ENCODE data around the gene ZNF439.
"Not testable (repeated sequence)": the region's sequence is repeated elsewhere in the genome, so short reads cannot be mapped to it uniquely, and the experiment has no call there.

The ZNF439 gene

DNA sequence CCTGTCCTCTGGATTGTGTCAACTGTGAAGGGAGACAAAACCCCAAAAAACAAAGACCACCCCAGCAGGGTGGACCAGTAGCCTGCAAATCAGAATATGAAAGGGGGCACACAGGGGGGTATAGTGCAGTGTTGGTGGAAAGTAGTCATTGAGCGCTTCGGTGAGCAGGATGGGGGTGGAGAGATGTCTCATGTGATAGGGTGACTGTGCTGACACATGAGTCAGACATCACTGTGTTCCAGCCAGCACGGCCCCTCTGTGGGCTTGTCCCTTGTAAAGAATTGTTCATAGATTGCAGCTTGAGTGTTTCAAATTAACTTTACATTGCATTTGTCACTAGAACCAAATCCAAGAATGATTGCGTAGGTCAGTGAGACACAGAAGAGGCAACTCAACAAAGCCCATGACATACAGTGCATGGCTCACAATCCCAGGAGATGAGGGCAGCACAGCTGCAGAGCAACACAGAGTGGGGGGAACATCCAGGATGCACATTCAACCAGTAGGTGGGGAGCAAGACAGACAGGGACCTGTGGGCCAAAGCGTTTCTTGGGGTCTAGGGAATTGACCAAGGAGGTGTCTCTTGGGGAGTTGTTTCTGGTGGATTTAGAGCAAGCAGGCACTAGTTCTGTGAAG, 26.9 kb upstream of the ZNF439 start:
- H3K36me3 ChIP-seq (ENCODE audit: insufficient read depth, low read length): peaks cover 3% of the 10 kb centered on the region; the same call in 1 of the 2 replicates
- no peaks in the 10 kb centered on the region for H3K9me3 ChIP-seq (ENCODE audit: insufficient read depth, low read length, severe bottlenecking)
- no peaks in the 10 kb centered on the region for H3K27me3 ChIP-seq (ENCODE audit: insufficient read depth, low read length, poor library complexity)
- no peak overlapping the region for H3K4me3 ChIP-seq (ENCODE audit: low read depth in 1 of 2, low read length in 2 of 2)
- H4K20me1 ChIP-seq (ENCODE audit: insufficient read depth, low read length): no peaks in the 10 kb centered on the region
- no peak overlapping the region for H3K27ac ChIP-seq (ENCODE audit: low read length)
- H3K79me2 ChIP-seq (ENCODE audit: insufficient read depth, low read length): peaks cover 13% of the 10 kb centered on the region
- H2AFZ ChIP-seq (ENCODE audit: low read depth, low read length): no peak overlapping the region
- H3K4me2 ChIP-seq (ENCODE audit: insufficient read depth, low read length): no peak overlapping the region
- no peak overlapping the region for H3K9ac ChIP-seq (ENCODE audit: low read depth, low read length)
- no peaks in the 10 kb centered on the region for H3K4me1 ChIP-seq (ENCODE audit: insufficient read depth, low read length)
- DNase-seq (no peak), ATAC-seq (ENCODE audit: insufficient read depth, low read depth) (no peak)
- TF ChIP-seq EZH2 (IDR thresholded peaks at IDR 0.05; ENCODE audit: borderline replicate concordance, low read depth, low read length, severe bottlenecking): no peak
- TF ChIP-seq, protein P1, sequence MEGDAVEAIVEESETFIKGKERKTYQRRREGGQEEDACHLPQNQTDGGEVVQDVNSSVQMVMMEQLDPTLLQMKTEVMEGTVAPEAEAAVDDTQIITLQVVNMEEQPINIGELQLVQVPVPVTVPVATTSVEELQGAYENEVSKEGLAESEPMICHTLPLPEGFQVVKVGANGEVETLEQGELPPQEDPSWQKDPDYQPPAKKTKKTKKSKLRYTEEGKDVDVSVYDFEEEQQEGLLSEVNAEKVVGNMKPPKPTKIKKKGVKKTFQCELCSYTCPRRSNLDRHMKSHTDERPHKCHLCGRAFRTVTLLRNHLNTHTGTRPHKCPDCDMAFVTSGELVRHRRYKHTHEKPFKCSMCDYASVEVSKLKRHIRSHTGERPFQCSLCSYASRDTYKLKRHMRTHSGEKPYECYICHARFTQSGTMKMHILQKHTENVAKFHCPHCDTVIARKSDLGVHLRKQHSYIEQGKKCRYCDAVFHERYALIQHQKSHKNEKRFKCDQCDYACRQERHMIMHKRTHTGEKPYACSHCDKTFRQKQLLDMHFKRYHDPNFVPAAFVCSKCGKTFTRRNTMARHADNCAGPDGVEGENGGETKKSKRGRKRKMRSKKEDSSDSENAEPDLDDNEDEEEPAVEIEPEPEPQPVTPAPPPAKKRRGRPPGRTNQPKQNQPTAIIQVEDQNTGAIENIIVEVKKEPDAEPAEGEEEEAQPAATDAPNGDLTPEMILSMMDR (IDR thresholded peaks at IDR 0.05; ENCODE audit: borderline replicate concordance, extremely low read depth, low read length, poor library complexity, severe bottlenecking): no peak

DNA sequence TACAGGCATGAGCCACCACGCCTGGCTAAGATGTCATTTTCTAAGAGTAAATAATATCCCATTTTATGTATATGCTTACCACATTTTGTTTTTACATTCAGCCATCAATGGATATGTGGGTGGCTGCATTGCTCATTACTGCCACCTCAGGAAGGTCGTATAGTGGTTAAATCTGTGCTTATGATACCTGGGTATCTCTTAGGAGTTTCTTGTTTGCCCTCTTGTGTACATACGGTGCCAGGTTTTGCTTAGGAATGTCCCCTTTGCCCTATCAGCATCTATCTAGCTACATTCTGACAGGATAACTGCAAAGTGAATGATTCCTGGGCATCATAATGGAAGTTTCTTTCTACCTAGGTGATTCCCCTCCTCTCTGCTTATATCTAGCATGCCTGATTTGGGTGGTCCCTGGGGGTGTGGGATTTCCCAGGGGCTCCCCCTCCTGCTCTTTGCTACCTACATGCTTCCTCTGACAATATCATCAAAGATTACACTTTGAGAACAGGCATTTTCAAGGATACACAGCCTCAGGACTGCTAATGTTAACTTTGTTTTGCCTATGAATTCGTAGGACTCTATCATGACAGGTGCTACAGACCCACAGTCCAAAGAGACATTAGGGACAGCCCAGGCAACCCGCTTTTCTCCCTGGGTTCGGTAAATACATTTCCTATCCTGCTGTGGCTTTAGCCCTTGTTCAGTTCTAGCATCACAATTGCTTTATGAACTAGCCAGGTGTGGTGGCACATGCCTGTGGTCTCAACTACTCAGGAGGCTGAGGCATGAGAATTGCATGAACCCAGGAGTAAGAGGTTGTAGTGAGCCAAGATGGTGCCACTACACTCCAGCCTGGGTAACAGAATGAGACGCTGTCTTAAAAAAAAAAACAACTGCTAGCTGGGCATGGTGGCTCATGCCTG, 19.3 kb upstream of the ZNF439 start:
- ATAC-seq (ENCODE audit: insufficient read depth, low read depth); H3K4me2 ChIP-seq (ENCODE audit: insufficient read depth, low read length); H2AFZ ChIP-seq (ENCODE audit: low read depth, low read length); H3K79me2 ChIP-seq (ENCODE audit: insufficient read depth, low read length); H4K20me1 ChIP-seq (ENCODE audit: insufficient read depth, low read length); H3K9ac ChIP-seq (ENCODE audit: low read depth, low read length); H3K27ac ChIP-seq (ENCODE audit: low read length); H3K27me3 ChIP-seq (ENCODE audit: insufficient read depth, low read length, poor library complexity); H3K4me1 ChIP-seq (ENCODE audit: insufficient read depth, low read length); DNase-seq; H3K4me3 ChIP-seq (ENCODE audit: low read depth in 1 of 2, low read length in 2 of 2): not testable (repeated sequence)
- TF ChIP-seq, protein P1 (IDR thresholded peaks at IDR 0.05; ENCODE audit: borderline replicate concordance, extremely low read depth, low read length, poor library complexity, severe bottlenecking): peak; percentile 38
- H3K9me3 ChIP-seq (ENCODE audit: insufficient read depth, low read length, severe bottlenecking): peaks cover 24% of the 10 kb centered on the region
- H3K36me3 ChIP-seq (ENCODE audit: insufficient read depth, low read length): peaks cover 53% of the 10 kb centered on the region

DNA sequence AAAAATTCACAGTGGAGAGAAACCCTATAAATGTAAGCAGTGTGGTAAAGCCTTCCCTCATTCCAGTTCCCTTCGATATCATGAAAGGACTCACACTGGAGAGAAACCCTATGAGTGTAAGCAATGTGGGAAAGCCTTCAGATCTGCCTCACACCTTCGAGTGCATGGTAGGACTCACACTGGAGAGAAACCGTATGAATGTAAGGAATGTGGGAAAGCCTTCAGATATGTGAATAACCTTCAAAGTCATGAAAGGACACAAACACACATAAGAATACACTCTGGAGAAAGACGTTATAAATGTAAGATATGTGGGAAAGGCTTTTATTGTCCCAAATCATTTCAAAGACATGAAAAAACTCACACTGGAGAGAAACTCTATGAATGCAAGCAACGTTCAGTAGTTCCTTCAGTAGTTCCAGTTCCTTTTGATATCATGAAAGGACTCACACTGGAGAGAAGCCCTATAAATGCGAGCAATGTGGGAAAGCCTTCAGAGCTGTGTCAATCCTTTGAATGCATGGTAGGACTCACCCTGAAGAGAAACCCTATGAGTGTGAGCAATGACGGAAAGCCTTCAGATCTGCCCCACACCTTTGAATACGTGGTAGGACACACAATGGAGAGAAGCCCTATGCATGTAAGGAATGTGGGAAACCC, 16.1 kb upstream of the ZNF439 start:
- Histone ChIP-seq H3K9ac (ENCODE audit: low read depth, low read length) (no peak overlapping the region), H3K4me2 (ENCODE audit: insufficient read depth, low read length) (no peak overlapping the region), H3K4me3 (ENCODE audit: low read depth in 1 of 2, low read length in 2 of 2) (no peak overlapping the region), H3K27me3 (ENCODE audit: insufficient read depth, low read length, poor library complexity) (no peaks in the 10 kb centered on the region), H3K27ac (ENCODE audit: low read length) (no peak overlapping the region), H3K9me3 (ENCODE audit: insufficient read depth, low read length, severe bottlenecking) (peaks cover 24% of the 10 kb centered on the region), H3K79me2 (ENCODE audit: insufficient read depth, low read length) (peaks cover 7% of the 10 kb centered on the region; the same call in 1 of the 2 replicates), H2AFZ (ENCODE audit: low read depth, low read length) (no peak overlapping the region), H4K20me1 (ENCODE audit: insufficient read depth, low read length) (no peaks in the 10 kb centered on the region), H3K4me1 (ENCODE audit: insufficient read depth, low read length) (no peaks in the 10 kb centered on the region), H3K36me3 (ENCODE audit: insufficient read depth, low read length) (peaks cover 53% of the 10 kb centered on the region)
- DNase-seq (no peak), ATAC-seq (ENCODE audit: insufficient read depth, low read depth) (no peak)
- TF ChIP-seq EZH2 (IDR thresholded peaks at IDR 0.05; ENCODE audit: borderline replicate concordance, low read depth, low read length, severe bottlenecking): no peak
- TF ChIP-seq, protein P1 (IDR thresholded peaks at IDR 0.05; ENCODE audit: borderline replicate concordance, extremely low read depth, low read length, poor library complexity, severe bottlenecking): no peak

Data from DND-41 (cell line).